Memory B cell (primary cell): ENCODE data around the gene DHRS9.
"Not testable (repeated sequence)": the region's sequence is repeated elsewhere in the genome, so short reads cannot be mapped to it uniquely, and the experiment has no call there.

Experiments used
- ATAC-seq: fragments of 150-1000 bp; cut with Tn5 transposase; 2 replicates; pipeline ENCODE4 v1.10.0; 2021; ENCODE audit warnings: low read depth, mild to moderate bottlenecking, moderate library complexity
- DNase-seq, 2 donors: peaks; one replicate each; pipeline ENCODE4 v3.0.0; 2022; ENCODE audit warnings: low spot score in 2 of 2
- H3K27ac Mint-ChIP-seq: one replicate; pipeline ENCODE4 v1.8.0; 2022; ENCODE audit warnings: mild to moderate bottlenecking, moderate library complexity, mixed read lengths
- H3K27me3 Mint-ChIP-seq: one replicate; pipeline ENCODE4 v1.8.0; 2022; ENCODE audit warnings: mixed read lengths
- H3K36me3 Mint-ChIP-seq: one replicate; pipeline ENCODE4 v1.8.0; 2022; ENCODE audit warnings: mild to moderate bottlenecking, mixed read lengths
- H3K4me1 Mint-ChIP-seq: one replicate; pipeline ENCODE4 v1.8.0; 2022; ENCODE audit warnings: mixed read lengths
- H3K4me3 Mint-ChIP-seq: one replicate; pipeline ENCODE4 v1.8.0; 2022; ENCODE audit warnings: mild to moderate bottlenecking, moderate library complexity, mixed read lengths
- H3K9me3 Mint-ChIP-seq: one replicate; pipeline ENCODE4 v1.8.0; 2022; ENCODE audit warnings: mixed read lengths

Gene DHRS9

DNA sequence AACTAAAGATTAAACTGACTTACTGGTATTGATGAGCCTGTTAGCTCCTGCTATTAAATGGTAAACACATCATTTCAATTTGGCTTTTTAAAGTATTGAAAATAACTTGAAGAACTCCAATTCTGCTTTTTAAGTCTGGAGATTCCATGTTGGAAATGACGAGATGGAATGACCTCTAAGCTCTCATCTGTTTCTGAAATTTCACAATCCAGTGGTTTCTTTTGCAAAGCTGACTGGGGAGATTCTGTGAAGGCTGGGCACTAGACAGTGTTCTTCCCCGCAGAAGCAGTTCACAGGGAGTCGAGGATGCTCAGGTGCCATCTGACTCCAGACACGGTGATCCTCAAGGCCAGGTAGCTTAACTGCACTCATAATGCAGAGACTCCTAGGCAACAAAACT is 44.7 kb downstream of the DHRS9 start:
- H3K4me3 Mint-ChIP-seq = no peak overlapping the region
- no peaks in the 10 kb centered on the region for H3K4me1 Mint-ChIP-seq
- H3K27ac Mint-ChIP-seq = no peak overlapping the region
- H3K27me3 Mint-ChIP-seq = peaks cover 4% of the 10 kb centered on the region
- no peaks in the 10 kb centered on the region for H3K9me3 Mint-ChIP-seq
- no peaks in the 10 kb centered on the region for H3K36me3 Mint-ChIP-seq
- DNase-seq (no peak), ATAC-seq (no peak)

DNA sequence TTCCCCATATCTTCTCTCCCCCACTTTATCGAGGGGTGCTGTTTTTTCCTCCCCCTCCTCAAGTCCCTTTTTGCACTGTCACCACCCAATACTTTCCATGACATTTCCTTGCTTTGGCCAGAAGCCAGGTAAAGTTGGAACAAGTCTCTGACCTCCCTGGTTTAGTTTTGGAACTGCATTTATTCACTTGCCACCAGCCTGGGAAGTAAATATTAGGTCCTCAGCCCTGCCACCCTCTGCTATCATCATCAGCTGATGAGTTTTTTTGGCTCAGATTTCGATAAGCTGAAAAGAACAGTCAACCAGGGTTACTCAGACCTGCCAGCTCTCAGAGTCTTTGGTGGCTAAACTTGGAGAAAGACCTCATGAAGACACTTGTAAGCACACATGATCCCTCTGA is 47.0 kb downstream of the DHRS9 start:
- DNase-seq = no peak
- Mint-ChIP-seq H3K27ac (no peak overlapping the region), H3K4me1 (no peaks in the 10 kb centered on the region), H3K4me3 (no peak overlapping the region), H3K9me3 (no peaks in the 10 kb centered on the region), H3K36me3 (no peaks in the 10 kb centered on the region), H3K27me3 (peaks cover 7% of the 10 kb centered on the region)
- ATAC-seq = no peak

DNA sequence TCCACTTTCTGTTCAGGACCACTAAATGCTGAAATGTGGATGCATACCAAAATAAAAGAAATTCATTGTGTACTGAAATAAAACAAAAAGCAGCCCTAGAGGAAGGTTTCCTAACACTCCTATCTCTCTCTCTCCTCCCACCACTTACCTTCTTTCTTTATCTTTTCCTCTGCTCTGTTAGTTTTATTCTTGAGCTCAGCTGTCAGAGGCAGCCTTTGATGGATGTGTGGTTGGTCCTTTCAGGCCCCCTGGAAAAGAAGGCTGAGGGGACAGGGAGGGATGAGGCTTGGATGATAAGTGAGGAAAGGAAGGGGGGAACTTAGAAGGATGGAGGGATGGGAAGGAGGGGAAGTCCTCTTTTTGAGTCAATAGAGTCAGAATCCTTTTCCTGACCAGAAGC is 47.6 kb downstream of the DHRS9 start:
- DNase-seq (no peak), ATAC-seq (no peak)
- H3K27me3 Mint-ChIP-seq = peaks cover 9% of the 10 kb centered on the region
- H3K9me3 Mint-ChIP-seq = peaks cover 2% of the 10 kb centered on the region
- no peaks in the 10 kb centered on the region for H3K36me3 Mint-ChIP-seq
- no peak overlapping the region for H3K4me3 Mint-ChIP-seq
- H3K4me1 Mint-ChIP-seq = no peaks in the 10 kb centered on the region
- H3K27ac Mint-ChIP-seq = no peak overlapping the region

DNA sequence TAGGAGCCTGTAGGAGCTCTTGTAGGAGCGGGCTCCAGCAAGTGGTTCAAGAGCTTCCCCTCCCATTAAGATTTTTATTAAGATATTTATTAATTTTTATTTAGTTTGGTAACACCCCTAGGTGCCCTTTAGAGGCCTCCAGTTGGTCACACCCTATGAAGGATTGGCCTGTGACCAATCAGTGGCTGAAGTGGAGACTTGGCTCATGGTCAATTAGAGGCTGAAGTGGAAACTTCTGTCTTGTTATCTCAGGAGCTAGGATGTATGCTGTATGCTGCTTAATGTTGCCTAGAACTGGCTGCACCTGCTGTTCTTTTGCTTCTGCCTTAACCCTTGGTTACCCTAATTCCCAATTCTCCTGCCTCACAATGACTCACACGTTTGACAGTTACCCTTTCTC is 48.7 kb downstream of the DHRS9 start:
- Mint-ChIP-seq H3K4me3 (no peak overlapping the region), H3K9me3 (peaks cover 2% of the 10 kb centered on the region), H3K27ac (no peak overlapping the region), H3K36me3 (no peaks in the 10 kb centered on the region), H3K4me1 (no peaks in the 10 kb centered on the region), H3K27me3 (peaks cover 9% of the 10 kb centered on the region)
- ATAC-seq (no peak), DNase-seq (no peak)

DNA sequence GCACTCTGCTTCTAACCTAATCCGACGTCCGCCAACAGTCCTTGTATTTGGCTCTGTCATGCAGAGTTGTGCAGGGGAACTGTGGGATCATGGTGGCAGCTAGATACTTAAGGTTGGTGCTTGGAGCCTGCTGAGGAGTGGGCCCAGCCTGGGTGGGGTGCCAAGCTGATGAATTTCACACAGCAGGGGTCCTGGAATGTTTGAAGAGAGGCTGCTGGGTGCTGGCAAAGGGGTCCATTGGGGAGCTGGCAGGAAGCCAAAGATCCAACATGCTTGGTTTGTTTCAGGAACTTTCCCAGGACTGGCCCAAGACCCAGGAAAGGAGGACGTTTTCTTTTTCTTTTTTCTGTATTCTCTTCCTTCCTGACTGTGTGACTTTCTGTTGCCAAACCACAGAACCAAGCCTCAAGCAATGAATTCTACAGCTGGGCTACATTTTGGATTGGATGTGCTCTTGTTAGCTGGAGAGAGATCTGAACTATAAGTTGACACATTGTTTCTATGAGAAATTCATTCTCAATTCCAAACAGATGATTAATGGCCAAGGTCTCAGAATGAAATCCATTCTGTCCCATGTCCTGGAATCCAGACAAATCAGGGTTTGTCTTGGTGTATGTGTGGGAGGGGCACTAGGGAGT is 49.9 kb downstream of the DHRS9 start:
- ATAC-seq (no peak), DNase-seq (no peak)
- peaks cover 9% of the 10 kb centered on the region for H3K27me3 Mint-ChIP-seq
- peaks cover 2% of the 10 kb centered on the region for H3K9me3 Mint-ChIP-seq
- no peaks in the 10 kb centered on the region for H3K36me3 Mint-ChIP-seq
- H3K27ac Mint-ChIP-seq = no peak overlapping the region
- H3K4me3 Mint-ChIP-seq = no peak overlapping the region
- no peaks in the 10 kb centered on the region for H3K4me1 Mint-ChIP-seq

DNA sequence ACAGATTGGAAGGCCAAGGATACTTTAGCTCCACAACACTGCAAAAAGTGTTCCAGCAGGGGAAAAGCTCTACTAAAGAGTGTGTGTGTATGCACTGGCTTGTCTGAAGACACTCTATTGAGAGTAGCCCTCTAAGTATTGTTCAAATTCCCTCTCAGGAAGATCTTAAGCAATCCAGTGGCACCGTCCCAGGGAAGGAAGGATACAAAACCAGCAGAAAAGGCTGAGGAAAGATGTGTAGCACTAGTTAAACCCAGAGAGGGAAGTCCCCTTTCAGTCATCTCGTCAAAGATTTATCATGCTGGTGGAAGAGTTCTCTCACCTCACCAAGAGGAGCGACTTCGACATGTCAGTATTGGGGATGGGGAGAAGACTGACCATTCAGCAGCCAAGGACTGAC is 50.5 kb downstream of the DHRS9 start:
- no peaks in the 10 kb centered on the region for H3K36me3 Mint-ChIP-seq
- peaks cover 9% of the 10 kb centered on the region for H3K27me3 Mint-ChIP-seq
- DNase-seq (no peak), ATAC-seq (no peak)
- H3K27ac Mint-ChIP-seq = no peak overlapping the region
- H3K4me3 Mint-ChIP-seq = no peak overlapping the region
- H3K9me3 Mint-ChIP-seq = peaks cover 2% of the 10 kb centered on the region
- H3K4me1 Mint-ChIP-seq = no peaks in the 10 kb centered on the region

DNA sequence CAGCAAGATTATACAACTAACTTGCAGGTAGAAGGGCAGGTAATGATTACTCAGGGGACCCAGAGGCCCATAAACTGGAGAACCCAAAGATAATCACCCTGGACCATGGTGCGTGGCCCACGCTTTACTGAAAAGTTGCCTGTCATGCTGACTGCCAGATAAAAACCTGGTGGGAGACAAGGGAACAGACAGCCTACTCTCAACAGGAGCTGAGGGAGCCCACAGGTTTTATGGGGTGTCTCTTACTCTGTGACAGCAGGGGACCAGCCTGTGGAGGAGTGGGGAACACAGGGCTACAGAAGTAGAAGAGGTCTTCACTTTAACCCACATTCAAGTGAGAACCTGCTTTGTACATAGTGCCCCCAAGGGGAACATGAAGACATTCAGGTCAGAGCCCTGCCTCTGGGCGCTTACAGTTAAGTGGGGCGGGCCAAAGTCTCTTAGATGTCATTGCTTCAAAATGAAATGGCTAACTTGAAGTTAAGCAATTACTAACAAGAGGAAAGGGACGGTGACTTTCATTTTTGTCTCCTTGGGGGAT is 60.4 kb downstream of the DHRS9 start:
- ATAC-seq = no peak
- Mint-ChIP-seq H3K27me3 (peaks cover 2% of the 10 kb centered on the region), H3K36me3 (no peaks in the 10 kb centered on the region), H3K9me3 (no peaks in the 10 kb centered on the region), H3K27ac (no peak overlapping the region), H3K4me1 (peaks cover 2% of the 10 kb centered on the region), H3K4me3 (no peak overlapping the region)
- no peak for DNase-seq

DNA sequence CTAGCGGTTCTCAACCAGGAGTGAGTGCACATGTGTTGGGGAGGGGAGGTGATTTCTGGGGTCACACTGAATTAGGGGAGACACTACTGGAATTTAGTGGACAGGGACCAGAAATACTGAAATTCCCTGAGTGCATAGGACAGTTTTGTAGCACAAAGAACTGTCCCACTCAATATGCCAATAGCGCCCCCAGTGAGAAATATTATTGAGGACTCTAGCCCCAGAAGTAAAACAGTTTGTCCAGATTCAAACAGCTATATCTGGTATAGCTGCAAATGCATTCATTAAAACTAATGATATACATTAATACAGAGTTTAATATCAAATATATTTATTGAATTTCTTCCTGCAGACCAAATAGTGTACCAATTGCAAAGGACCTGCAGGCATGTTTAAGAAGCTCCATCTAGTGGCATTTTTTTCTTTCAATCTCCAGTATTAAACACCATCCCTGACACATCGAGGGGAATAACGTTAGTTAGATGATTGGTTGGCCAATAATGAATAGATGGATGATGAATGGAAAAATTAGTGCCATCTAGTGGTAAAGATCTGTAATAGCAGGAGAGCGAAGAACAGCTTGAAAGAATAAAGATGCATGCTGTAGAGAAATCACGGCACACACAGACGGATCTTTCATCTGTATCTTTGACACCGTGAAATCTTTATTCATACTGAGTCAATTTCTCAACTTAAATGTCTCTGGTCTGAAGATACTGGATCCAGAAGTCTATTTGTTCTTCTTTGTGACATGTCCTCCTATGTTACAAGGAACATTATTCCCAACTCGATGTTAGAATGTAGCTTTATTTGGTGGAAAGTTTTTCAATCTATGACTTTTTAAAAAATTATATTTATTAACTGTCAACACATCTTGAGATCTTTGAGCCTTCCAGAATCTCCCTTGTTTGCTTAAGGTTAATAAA is 62.5 kb downstream of the DHRS9 start:
- ATAC-seq (peak; percentile 69), DNase-seq (peak in 1 of 2 donors; percentile 17)
- H3K36me3 Mint-ChIP-seq = no peaks in the 10 kb centered on the region
- no peaks in the 10 kb centered on the region for H3K9me3 Mint-ChIP-seq
- no peak overlapping the region for H3K27ac Mint-ChIP-seq
- H3K27me3 Mint-ChIP-seq = peaks cover 2% of the 10 kb centered on the region
- peaks cover 2% of the 10 kb centered on the region for H3K4me1 Mint-ChIP-seq
- H3K4me3 Mint-ChIP-seq = no peak overlapping the region

DNA sequence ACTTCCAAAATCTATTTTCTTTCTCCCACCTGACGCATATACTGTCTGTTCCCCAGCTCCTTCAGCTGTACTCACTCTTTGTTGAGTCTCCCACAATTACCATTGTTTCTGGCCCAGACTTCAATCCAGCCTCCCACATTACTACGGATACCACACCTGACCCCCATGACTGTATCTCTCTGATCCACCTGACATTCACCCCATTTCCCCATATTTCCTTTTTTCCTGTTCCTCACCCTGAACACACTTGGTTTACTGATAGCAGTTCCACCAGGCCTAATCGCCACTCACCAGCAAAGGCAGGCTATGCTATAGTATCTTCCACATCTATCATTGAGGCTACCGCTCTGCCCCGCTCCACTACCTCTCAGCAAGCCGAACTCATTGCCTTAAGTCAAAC is 64.9 kb downstream of the DHRS9 start:
- H3K27me3 Mint-ChIP-seq, H3K36me3 Mint-ChIP-seq, H3K4me3 Mint-ChIP-seq, DNase-seq, H3K4me1 Mint-ChIP-seq, H3K9me3 Mint-ChIP-seq, ATAC-seq, H3K27ac Mint-ChIP-seq: not testable (repeated sequence)

DNA sequence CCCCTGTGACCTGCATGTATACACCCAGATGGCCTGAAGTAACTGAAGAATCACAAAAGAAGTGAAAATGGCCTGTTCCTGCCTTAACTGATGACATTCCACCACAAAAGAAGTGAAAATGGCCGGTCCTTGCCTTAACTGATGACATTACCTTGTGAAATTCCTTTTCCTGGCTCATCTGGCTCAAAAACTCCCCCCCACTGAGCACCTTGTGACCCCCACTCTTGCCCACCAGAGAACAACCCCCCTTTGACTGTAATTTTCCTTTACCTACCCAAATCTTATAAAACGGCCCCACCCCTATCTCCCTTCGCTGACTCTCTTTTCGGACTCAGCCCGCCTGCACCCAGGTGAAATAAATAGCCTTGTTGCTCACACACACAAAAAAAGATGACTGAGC is 67.1 kb downstream of the DHRS9 start:
- not testable (repeated sequence) for DNase-seq, H3K27ac Mint-ChIP-seq, H3K4me1 Mint-ChIP-seq, H3K9me3 Mint-ChIP-seq, ATAC-seq, H3K4me3 Mint-ChIP-seq, H3K36me3 Mint-ChIP-seq, H3K27me3 Mint-ChIP-seq

DNA sequence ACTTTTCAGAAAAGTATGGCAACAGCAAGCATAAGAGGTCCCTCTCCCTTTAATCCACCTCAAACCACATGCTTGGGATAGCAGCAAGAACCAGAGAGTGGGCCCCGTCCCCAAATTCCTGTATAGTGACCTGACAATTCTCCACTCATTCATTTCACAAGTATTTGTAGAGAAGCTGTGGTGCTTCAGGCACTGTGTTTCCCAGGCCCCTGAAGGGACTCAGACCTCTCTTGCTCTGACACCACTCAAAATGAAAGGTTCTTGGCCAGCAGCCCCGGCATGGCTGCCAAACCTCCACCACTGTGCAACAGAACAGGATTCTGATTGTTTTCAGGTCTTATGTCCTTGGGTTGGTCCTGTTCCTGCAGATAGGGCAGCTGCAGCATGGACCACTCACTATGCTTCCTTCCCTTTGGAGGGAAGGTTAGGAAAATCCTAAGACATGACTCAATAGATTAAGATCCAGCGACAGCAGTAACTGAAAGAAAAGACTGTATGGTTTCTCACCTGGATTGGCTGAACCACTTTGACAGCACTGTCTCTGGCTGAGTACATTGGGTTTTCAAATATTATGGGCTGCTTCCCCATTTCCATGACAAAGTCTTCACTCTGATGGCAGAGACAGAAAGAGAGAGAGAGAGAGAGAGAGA is 67.6 kb downstream of the DHRS9 start:
- no peak overlapping the region for H3K4me3 Mint-ChIP-seq
- no peaks in the 10 kb centered on the region for H3K36me3 Mint-ChIP-seq
- H3K27me3 Mint-ChIP-seq = peaks cover 2% of the 10 kb centered on the region
- no peak overlapping the region for H3K27ac Mint-ChIP-seq
- no peaks in the 10 kb centered on the region for H3K9me3 Mint-ChIP-seq
- H3K4me1 Mint-ChIP-seq = no peaks in the 10 kb centered on the region
- DNase-seq (no peak), ATAC-seq (no peak)

DNA sequence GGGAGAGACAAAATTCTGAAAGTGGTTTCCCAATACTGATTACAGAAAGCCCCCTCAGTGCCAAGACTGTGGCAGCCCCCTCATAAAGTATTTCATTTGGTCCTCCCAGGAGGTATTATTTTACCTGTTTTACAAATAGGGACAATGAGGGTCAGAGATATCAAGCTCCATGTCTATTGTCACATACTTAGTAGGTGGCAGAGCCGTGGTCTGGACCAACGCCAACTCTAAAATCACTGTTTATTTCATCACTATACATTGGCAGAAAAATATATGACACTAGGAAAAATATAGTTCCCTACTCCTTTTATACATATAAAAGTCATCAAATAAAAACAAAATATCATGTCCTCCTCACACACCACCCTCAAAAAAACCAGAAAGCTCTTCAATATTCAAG is 68.6 kb downstream of the DHRS9 start:
- Mint-ChIP-seq H3K4me3 (no peak overlapping the region), H3K9me3 (no peaks in the 10 kb centered on the region), H3K27me3 (no peaks in the 10 kb centered on the region), H3K36me3 (no peaks in the 10 kb centered on the region), H3K4me1 (no peaks in the 10 kb centered on the region), H3K27ac (no peak overlapping the region)
- DNase-seq = no peak
- ATAC-seq = no peak

DNA sequence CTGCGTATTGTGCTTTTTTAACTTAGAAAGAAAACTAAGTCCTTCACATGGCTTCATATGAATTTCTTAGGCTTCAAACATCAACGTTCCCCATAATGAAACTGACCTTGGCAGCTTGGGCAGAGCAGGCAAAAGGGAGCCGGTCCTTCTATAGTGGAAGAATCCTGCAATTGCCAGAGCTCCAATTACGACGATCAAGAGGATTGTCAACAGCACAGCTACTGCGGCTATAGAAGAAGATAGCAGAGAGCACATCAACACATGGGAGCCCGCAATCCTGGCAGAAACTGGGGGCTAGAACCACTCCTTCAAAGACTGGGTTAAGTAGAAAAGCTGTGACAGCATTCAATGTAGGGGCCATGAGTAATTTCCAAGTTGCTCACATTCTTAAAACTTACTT is 69.8 kb downstream of the DHRS9 start:
- H3K9me3 Mint-ChIP-seq = no peaks in the 10 kb centered on the region
- no peak overlapping the region for H3K4me3 Mint-ChIP-seq
- H3K27ac Mint-ChIP-seq = no peak overlapping the region
- DNase-seq (no peak), ATAC-seq (no peak)
- H3K36me3 Mint-ChIP-seq = no peaks in the 10 kb centered on the region
- no peaks in the 10 kb centered on the region for H3K27me3 Mint-ChIP-seq
- no peaks in the 10 kb centered on the region for H3K4me1 Mint-ChIP-seq
